MM.1S (cell line): ENCODE measurements around the gene RRP1.

Source experiments
- DNase-seq: peaks from one replicate; pipeline ENCODE4 v3.0.0-alpha.2; 2015
- H2AFZ ChIP-seq: fragments of 300-600 bp; sonication (generic); 2 replicates; pipeline ENCODE4 v1.6.0; 2016; ENCODE audit warnings: antibody characterized with exemption, low read length
- H3F3A ChIP-seq: fragments of 300-600 bp; sonication (generic); 2 replicates; pipeline ENCODE4 v1.6.1; 2016; ENCODE audit warnings: mild to moderate bottlenecking, antibody characterized with exemption, low read length, moderate library complexity, mixed read lengths; ENCODE audit not compliant: insufficient read depth
- H3K27ac ChIP-seq: fragments of 300-600 bp; sonication (generic); 2 replicates; pipeline ENCODE4 v1.5.1; 2016; ENCODE audit warnings: mild to moderate bottlenecking, low read length
- H3K27me3 ChIP-seq: fragments of 300-600 bp; sonication (generic); replicated peaks from 2 replicates; pipeline ENCODE4 v1.6.0; 2016; ENCODE audit warnings: low read length; ENCODE audit not compliant: insufficient read depth
- H3K36me3 ChIP-seq: fragments of 300-600 bp; sonication (generic); replicated peaks from 2 replicates; pipeline ENCODE4 v1.6.1; 2016; ENCODE audit warnings: mild to moderate bottlenecking, low read length, mixed read lengths; ENCODE audit not compliant: insufficient read depth
- H3K4me1 ChIP-seq: fragments of 300-600 bp; sonication (generic); 2 replicates; pipeline ENCODE4 v1.6.1; 2016; ENCODE audit warnings: low read length, mixed read lengths
- H3K4me2 ChIP-seq: fragments of 300-600 bp; sonication (generic); 2 replicates; pipeline ENCODE4 v1.6.0; 2016; ENCODE audit warnings: low read depth, low read length
- H3K4me3 ChIP-seq: fragments of 300-600 bp; sonication (generic); 2 replicates; pipeline ENCODE4 v1.5.1; 2016; ENCODE audit warnings: low read length, mixed read lengths
- H3K79me2 ChIP-seq: fragments of 300-600 bp; sonication (generic); 2 replicates; pipeline ENCODE4 v1.6.1; 2016; ENCODE audit warnings: mixed run types, low read length, mixed read lengths
- H3K9ac ChIP-seq: fragments of 300-600 bp; sonication (generic); 2 replicates; pipeline ENCODE4 v1.6.1; 2016; ENCODE audit warnings: low read length, mixed read lengths
- H3K9me2 ChIP-seq: fragments of 300-600 bp; sonication (generic); replicated peaks from 2 replicates; pipeline ENCODE4 v1.6.1; 2016; ENCODE audit warnings: mild to moderate bottlenecking, low read length, mixed read lengths; ENCODE audit not compliant: insufficient read depth
- H3K9me3 ChIP-seq: fragments of 300-600 bp; sonication (generic); replicated peaks from 2 replicates; pipeline ENCODE4 v1.6.1; 2016; ENCODE audit warnings: mild to moderate bottlenecking, low read length, mixed read lengths; ENCODE audit not compliant: insufficient read depth
- H4K20me1 ChIP-seq: fragments of 300-600 bp; sonication (generic); 2 replicates; pipeline ENCODE4 v1.6.1; 2016; ENCODE audit warnings: mild to moderate bottlenecking, low read length, moderate library complexity, mixed read lengths; ENCODE audit not compliant: insufficient read depth
- EZH2 ChIP-seq: fragments of 300-600 bp; sonication (generic); optimal IDR thresholded peaks from 2 replicates; pipeline ENCODE3; 2017; ENCODE audit warnings: low read depth, mild to moderate bottlenecking, antibody characterized with exemption, low read length, mixed read lengths
- EZH2phosphoT487 ChIP-seq: fragments of 300-600 bp; sonication (generic); IDR thresholded peaks from 2 replicates; pipeline ENCODE4 v1.6.1; 2018; ENCODE audit warnings: antibody characterized with exemption, low read length
- TF ChIP-seq, protein P1 (sequence below): fragments of 300-600 bp; sonication (generic); IDR thresholded peaks from 2 replicates; pipeline ENCODE4 v1.5.1; 2016; ENCODE audit warnings: antibody characterized with exemption, low read length, mixed read lengths

RRP1 gene

DNA sequence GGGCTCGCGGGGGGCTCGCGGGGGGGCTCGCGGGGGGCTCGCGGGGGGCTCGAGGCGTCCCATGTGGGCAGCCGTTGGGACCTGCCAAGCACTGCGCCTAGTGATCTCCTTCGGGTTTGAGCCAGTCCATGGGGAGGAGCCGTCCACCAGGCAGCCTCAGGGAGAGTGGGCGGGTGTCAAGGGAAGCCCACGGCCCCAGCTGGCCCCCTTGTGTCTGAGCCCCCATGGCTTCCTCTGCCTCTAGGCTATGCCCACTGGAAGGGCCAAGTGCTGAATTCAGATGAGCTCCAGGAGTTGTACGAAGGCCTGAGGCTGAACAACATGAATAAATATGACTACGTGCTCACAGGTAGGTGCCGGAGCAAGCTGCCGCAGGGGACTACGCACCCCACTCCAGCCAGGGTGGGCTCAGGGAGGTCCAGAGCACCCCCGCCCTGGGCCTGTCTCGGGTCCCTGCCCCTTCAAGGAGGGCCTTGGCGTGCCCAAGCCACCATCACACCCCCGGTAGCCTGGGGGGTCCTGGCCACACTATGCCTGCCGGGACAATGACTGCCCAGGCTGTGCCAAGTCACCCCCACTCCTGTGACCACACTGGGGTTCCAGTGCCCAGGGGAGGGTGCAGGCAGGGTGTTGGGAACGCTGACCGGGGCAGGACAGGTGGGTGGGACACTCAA, 47.8 kb upstream of the RRP1 start:
- Histone ChIP-seq H3K4me2 (no peak overlapping the region), H3K9me2 (no peaks in the 10 kb centered on the region), H3K9me3 (no peaks in the 10 kb centered on the region), H2AFZ (no peak overlapping the region), H3K27me3 (no peaks in the 10 kb centered on the region), H3K36me3 (peaks cover 31% of the 10 kb centered on the region), H3F3A (peaks cover 14% of the 10 kb centered on the region), H4K20me1 (peaks cover 15% of the 10 kb centered on the region), H3K4me3 (no peak overlapping the region), H3K4me1 (no peaks in the 10 kb centered on the region), H3K27ac (no peak overlapping the region), H3K9ac (no peak overlapping the region), H3K79me2 (peaks cover 77% of the 10 kb centered on the region)
- no peak for TF ChIP-seq EZH2
- TF ChIP-seq EZH2phosphoT487, result no peak
- TF ChIP-seq, protein P1, sequence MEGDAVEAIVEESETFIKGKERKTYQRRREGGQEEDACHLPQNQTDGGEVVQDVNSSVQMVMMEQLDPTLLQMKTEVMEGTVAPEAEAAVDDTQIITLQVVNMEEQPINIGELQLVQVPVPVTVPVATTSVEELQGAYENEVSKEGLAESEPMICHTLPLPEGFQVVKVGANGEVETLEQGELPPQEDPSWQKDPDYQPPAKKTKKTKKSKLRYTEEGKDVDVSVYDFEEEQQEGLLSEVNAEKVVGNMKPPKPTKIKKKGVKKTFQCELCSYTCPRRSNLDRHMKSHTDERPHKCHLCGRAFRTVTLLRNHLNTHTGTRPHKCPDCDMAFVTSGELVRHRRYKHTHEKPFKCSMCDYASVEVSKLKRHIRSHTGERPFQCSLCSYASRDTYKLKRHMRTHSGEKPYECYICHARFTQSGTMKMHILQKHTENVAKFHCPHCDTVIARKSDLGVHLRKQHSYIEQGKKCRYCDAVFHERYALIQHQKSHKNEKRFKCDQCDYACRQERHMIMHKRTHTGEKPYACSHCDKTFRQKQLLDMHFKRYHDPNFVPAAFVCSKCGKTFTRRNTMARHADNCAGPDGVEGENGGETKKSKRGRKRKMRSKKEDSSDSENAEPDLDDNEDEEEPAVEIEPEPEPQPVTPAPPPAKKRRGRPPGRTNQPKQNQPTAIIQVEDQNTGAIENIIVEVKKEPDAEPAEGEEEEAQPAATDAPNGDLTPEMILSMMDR, result no peak
- DNase-seq, result no peak

DNA sequence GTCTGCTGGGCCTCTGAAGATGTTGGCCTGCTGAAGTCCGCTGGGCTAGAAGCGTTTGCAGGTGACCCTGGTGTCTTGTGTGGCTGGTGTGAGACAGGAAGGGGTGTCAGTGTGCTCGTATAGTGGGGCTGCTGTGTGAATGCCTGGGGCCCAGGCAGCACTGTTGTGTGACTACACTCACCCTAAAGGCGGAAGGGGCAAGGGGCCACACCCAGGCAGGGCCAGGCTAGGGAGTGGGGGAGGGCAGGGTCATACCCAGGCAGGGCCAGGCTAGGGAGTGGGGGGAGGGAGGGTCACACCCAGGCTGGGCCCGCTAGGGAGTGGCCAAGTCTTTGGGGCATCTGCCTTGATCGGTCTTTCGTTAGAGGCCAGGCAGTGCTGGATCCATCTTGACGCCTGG, 45.4 kb upstream of the RRP1 start:
- Histone ChIP-seq H4K20me1 (peaks cover 6% of the 10 kb centered on the region), H3K36me3 (peaks cover 25% of the 10 kb centered on the region), H2AFZ (no peak overlapping the region), H3K4me1 (no peaks in the 10 kb centered on the region), H3K27me3 (no peaks in the 10 kb centered on the region), H3K9me3 (no peaks in the 10 kb centered on the region), H3K9me2 (no peaks in the 10 kb centered on the region), H3F3A (peaks cover 14% of the 10 kb centered on the region), H3K79me2 (peaks cover 71% of the 10 kb centered on the region), H3K9ac (no peak overlapping the region), H3K4me2 (no peak overlapping the region), H3K4me3 (no peak overlapping the region), H3K27ac (no peak overlapping the region)
- TF ChIP-seq EZH2phosphoT487 (no peak), EZH2 (no peak)
- TF ChIP-seq, protein P1, result no peak
- no peak for DNase-seq

GRCh38 chr21:43744725-43745124, 44.7 kb upstream of the RRP1 start:
- TF ChIP-seq EZH2phosphoT487, result no peak
- TF ChIP-seq EZH2, result no peak
- TF ChIP-seq, protein P1, result no peak
- peaks cover 29% of the 10 kb centered on the region for H3K36me3 ChIP-seq
- H3K27ac ChIP-seq, result no peak overlapping the region
- no peak overlapping the region for H2AFZ ChIP-seq
- DNase-seq, result no peak
- H3K9me2 ChIP-seq, result no peaks in the 10 kb centered on the region
- peaks cover 10% of the 10 kb centered on the region for H3F3A ChIP-seq
- no peak overlapping the region for H3K9ac ChIP-seq
- H3K9me3 ChIP-seq, result no peaks in the 10 kb centered on the region
- no peak overlapping the region for H3K4me3 ChIP-seq
- no peaks in the 10 kb centered on the region for H3K4me1 ChIP-seq
- peaks cover 6% of the 10 kb centered on the region for H4K20me1 ChIP-seq
- H3K4me2 ChIP-seq, result no peak overlapping the region
- no peaks in the 10 kb centered on the region for H3K27me3 ChIP-seq
- H3K79me2 ChIP-seq, result peaks cover 63% of the 10 kb centered on the region
